ENCODE measurements around the gene ARHGAP20. TPM values are rescaled to one million over a fixed set of nuclear protein-coding genes. Genes with fewer than 3 reads are reported as not detected.

The ARHGAP20 gene
- total and polyA plus RNA-seq, 2 of the 4 experiments (the other 2 are of a cell fraction), result 1.4 to 2.5 TPM

- Histone ChIP-seq H3K79me1 (ENCODE audit: low read depth in 1 of 2, low read length in 2 of 2) (no peaks in the 10 kb centered on the region), H2AFZ (replicated peaks; ENCODE audit: low read length, poor library complexity) (no peak overlapping the region), H3K4ac (ENCODE audit: low read depth, low read length) (no peak overlapping the region), H2AK9ac (replicated peaks; ENCODE audit: low read depth, low read length, poor library complexity) (no peak overlapping the region), H3K14ac (replicated peaks; ENCODE audit: low read depth, low read length) (no peak overlapping the region), H3K9me1 (ENCODE audit: insufficient read depth, low read length) (no peaks in the 10 kb centered on the region; the same call in 1 of the 2 replicates), H2AK5ac (ENCODE audit: low read depth, low read length) (no peak overlapping the region), H3K56ac (ENCODE audit: extremely low read depth, insufficient read depth, low read length) (no peak overlapping the region), H2BK5ac (ENCODE audit: low read depth, low read length, poor library complexity, severe bottlenecking) (no peak overlapping the region), H3K18ac (ENCODE audit: low read depth, low read length) (no peak overlapping the region), H3K4me2 (ENCODE audit: low read depth, low read length) (no peak overlapping the region), H4K5ac (ENCODE audit: low read depth, low read length) (no peak overlapping the region), H4K20me1 (ENCODE audit: insufficient read depth, low read length) (no peaks in the 10 kb centered on the region), H3K27me3 (ENCODE audit: control insufficient read depth, insufficient read depth, low read length) (no peaks in the 10 kb centered on the region), H3K4me1 (ENCODE audit: control insufficient read depth, insufficient read depth, low read length) (no peaks in the 10 kb centered on the region), H2BK120ac (ENCODE audit: low read depth, low read length) (no peak overlapping the region), H3K9me3 (ENCODE audit: control insufficient read depth, insufficient read depth, low read length) (no peaks in the 10 kb centered on the region), H3K9ac (ENCODE audit: low read depth, low read length) (no peak overlapping the region), H3K23ac (ENCODE audit: low read depth, low read length) (no peak overlapping the region), H3K27ac (ENCODE audit: insufficient read depth, low read length) (no peak overlapping the region), H4K8ac (ENCODE audit: low read depth in 2 of 2, low read length in 2 of 2) (no peak overlapping the region), H3K4me3 (ENCODE audit: insufficient read depth, low read depth, low read length) (no peak overlapping the region), H3K36me3 (ENCODE audit: control insufficient read depth, insufficient read depth, low read length) (peaks cover 28% of the 10 kb centered on the region), H2BK15ac (ENCODE audit: low read depth, low read length) (no peak overlapping the region), H2BK20ac (ENCODE audit: low read depth, low read length) (no peak overlapping the region), H4K91ac (ENCODE audit: insufficient read depth, low read depth, low read length) (no peak overlapping the region)
- intact Hi-C loops (cut with micrococcal nuclease) (no loop called here), in situ Hi-C loops (cut with MboI; ENCODE audit: low sequenced_read_pairs) (no loop called here), dilution Hi-C loops (cut with HindIII; ENCODE audit: low sequenced_read_pairs, unreplicated experiment) (no loop called here)
- 97% methylated on average over 6 of the region's 8 CpGs; no CpG with 5 or more reads in 1 of the 2 experiments for WGBS, 2 experiments (ENCODE audit: extremely low coverage in 2 of 2, insufficient read length in 1 of 2)
- no peak for DNase-seq
- ATAC-seq (ENCODE audit: low read depth), result no peak
- CTCF ChIA-PET, result no interaction called here
- TF ChIP-seq, protein P1, sequence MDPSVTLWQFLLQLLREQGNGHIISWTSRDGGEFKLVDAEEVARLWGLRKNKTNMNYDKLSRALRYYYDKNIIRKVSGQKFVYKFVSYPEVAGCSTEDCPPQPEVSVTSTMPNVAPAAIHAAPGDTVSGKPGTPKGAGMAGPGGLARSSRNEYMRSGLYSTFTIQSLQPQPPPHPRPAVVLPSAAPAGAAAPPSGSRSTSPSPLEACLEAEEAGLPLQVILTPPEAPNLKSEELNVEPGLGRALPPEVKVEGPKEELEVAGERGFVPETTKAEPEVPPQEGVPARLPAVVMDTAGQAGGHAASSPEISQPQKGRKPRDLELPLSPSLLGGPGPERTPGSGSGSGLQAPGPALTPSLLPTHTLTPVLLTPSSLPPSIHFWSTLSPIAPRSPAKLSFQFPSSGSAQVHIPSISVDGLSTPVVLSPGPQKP (IDR thresholded peaks at IDR 0.05; ENCODE audit: borderline replicate concordance, low read depth, low read length), result no peak
- TF ChIP-seq RCOR1 (IDR thresholded peaks at IDR 0.05; ENCODE audit: insufficient replicate concordance, low read length) (no peak), MAFK (IDR thresholded peaks at IDR 0.05; ENCODE audit: low read depth, low read length) (no peak), RAD21 (IDR thresholded peaks at IDR 0.05; ENCODE audit: low read length) (no peak), BHLHE40 (IDR thresholded peaks at IDR 0.05; ENCODE audit: low read depth, low read length) (no peak), SMC3 (IDR thresholded peaks at IDR 0.05; ENCODE audit: low read depth, low read length) (no peak)
- POLR2A ChIA-PET (ENCODE audit: unreplicated experiment), result no interaction called here
- BruUV-seq (replicated peaks), result no TSS peak
These were observed 131.7 kb downstream of the ARHGAP20 start for GRCh38 chr11:110580571-110580970.
